GM19372 (cell line): ENCODE measurements around the gene B3GNT5.

Experiments
- ATAC-seq: cut with Tn5 transposase; IDR thresholded peaks from one replicate; pipeline ENCODE4 v1.9.1; 2021; ENCODE audit warnings: mild to moderate bottlenecking, low read depth, moderate library complexity; ENCODE audit not compliant: unreplicated experiment

Gene B3GNT5

GRCh38 chr3:183285828-183286457 is 32.9 kb downstream of the B3GNT5 start:
- ATAC-seq: peak; percentile 93

GRCh38 chr3:183287301-183287971 is 34.4 kb downstream of the B3GNT5 start:
- ATAC-seq: no peak

- no peak for ATAC-seq
Measured at GRCh38 chr3:183288117-183288516, 35.1 kb downstream of the B3GNT5 start.

- no peak for ATAC-seq
Measured at GRCh38 chr3:183290216-183290615, 37.2 kb downstream of the B3GNT5 start.

GRCh38 chr3:183291497-183292031 is 38.5 kb downstream of the B3GNT5 start:
- ATAC-seq: no peak

GRCh38 chr3:183293966-183294365 is 40.9 kb downstream of the B3GNT5 start:
- ATAC-seq: no peak

GRCh38 chr3:183295211-183295610 is 42.2 kb downstream of the B3GNT5 start:
- ATAC-seq: no peak

GRCh38 chr3:183296944-183297343 is 43.9 kb downstream of the B3GNT5 start:
- ATAC-seq: no peak

- ATAC-seq: no peak
Measured at GRCh38 chr3:183298701-183299153, 45.7 kb downstream of the B3GNT5 start.

GRCh38 chr3:183299976-183300375 is 46.9 kb downstream of the B3GNT5 start:
- ATAC-seq: no peak

- no peak for ATAC-seq
Measured at GRCh38 chr3:183300996-183301562, 48.0 kb downstream of the B3GNT5 start.

- ATAC-seq: no peak
Measured at GRCh38 chr3:183301937-183302580, 49.0 kb downstream of the B3GNT5 start.

- no peak for ATAC-seq
Measured at GRCh38 chr3:183303690-183304089, 50.6 kb downstream of the B3GNT5 start.

GRCh38 chr3:183306798-183307671 is 54.0 kb downstream of the B3GNT5 start:
- ATAC-seq: no peak

- no peak for ATAC-seq
Measured at GRCh38 chr3:183307749-183308148, 54.7 kb downstream of the B3GNT5 start.

- ATAC-seq: no peak
Measured at GRCh38 chr3:183308751-183309150, 55.7 kb downstream of the B3GNT5 start.

- no peak for ATAC-seq
Measured at GRCh38 chr3:183309276-183309675, 56.2 kb downstream of the B3GNT5 start.

GRCh38 chr3:183310936-183311335 is 57.9 kb downstream of the B3GNT5 start:
- no peak for ATAC-seq

- no peak for ATAC-seq
Measured at GRCh38 chr3:183312433-183312832, 59.4 kb downstream of the B3GNT5 start.

GRCh38 chr3:183313351-183313750 is 60.3 kb downstream of the B3GNT5 start:
- ATAC-seq: no peak
